Aorta (tissue), 5 donors: Measurements from ENCODE around the gene PPM1M. TPM values are rescaled to one million over a fixed set of nuclear protein-coding genes. Genes with fewer than 3 reads are reported as not detected.

Experiments used
- ATAC-seq: fragments of 200-7000 bp; cut with Tn5 transposase; one replicate; pipeline ENCODE4 v1.9.1; 2022; ENCODE audit warnings: moderate library complexity; ENCODE audit not compliant: low FRiP score
- DNase-seq, 2 donors: peaks; one replicate each; pipeline ENCODE4 v3.0.0-alpha.2; 2020
- H3K27ac ChIP-seq, 2 donors: one replicate each; pipeline ENCODE4 v1.5.1; 2013; ENCODE audit warnings: low read length in 2 of 2, mild to moderate bottlenecking in 2 of 2, moderate library complexity in 2 of 2, control low read depth in 1 of 2, inconsistent platforms in 1 of 2, low read depth in 1 of 2
- H3K27me3 ChIP-seq, 2 donors: one replicate each; pipeline ENCODE4 v1.6.1; 2013; ENCODE audit warnings: control low read depth in 1 of 2, low read length in 1 of 2, mild to moderate bottlenecking in 1 of 2, moderate library complexity in 1 of 2; ENCODE audit not compliant: insufficient read depth in 2 of 2, control insufficient read depth in 1 of 2
- H3K36me3 ChIP-seq, 2 donors: one replicate each; pipeline ENCODE4 v1.6.1; 2013; ENCODE audit warnings: control low read depth in 1 of 2, low read length in 1 of 2, mild to moderate bottlenecking in 1 of 2; ENCODE audit not compliant: insufficient read depth in 2 of 2, control insufficient read depth in 1 of 2
- H3K4me1 ChIP-seq, 2 donors: one replicate each; pipeline ENCODE4 v1.6.1; 2013; ENCODE audit warnings: low read length in 2 of 2, control low read depth in 1 of 2, mild to moderate bottlenecking in 1 of 2, moderate library complexity in 1 of 2; ENCODE audit not compliant: insufficient read depth in 2 of 2, control insufficient read depth in 1 of 2
- H3K4me3 ChIP-seq, 2 donors: one replicate each; pipeline ENCODE4 v1.5.1; 2013; ENCODE audit warnings: low read length in 2 of 2, control low read depth in 1 of 2, mild to moderate bottlenecking in 1 of 2
- H3K9me3 ChIP-seq: one replicate; pipeline ENCODE4 v1.6.1; 2013; ENCODE audit warnings: mild to moderate bottlenecking, low read length; ENCODE audit not compliant: control insufficient read depth
- WGBS, 2 donors: extraction: QIAGEN DNeasy Blood & Tissue Kit; methylation state at CpG; one replicate each; pipeline ENCODE4 v1.1.7; 2013; 5-methylcytosine and 5-hydroxymethylcytosine counted together
- intact Hi-C, 2 donors: fragments of 100-400 bp; cut with DNase I; formaldehyde crosslinking; loops; one replicate each; pipeline versions ENCODE4 v1.14.2 to v1.15.0; 2022
- polyA plus RNA-seq, 2 donors: library from polyadenylated mRNA; stranded (reverse); fragments of 200-250 nt; gene quantifications; one replicate each; pipeline ENCODE4 v1.2.3, GENCODE V29; 2013
- total RNA-seq, 2 donors: library from RNA; stranded (reverse); fragmentation: NEBNext Ultra II Directional; extraction: Animal tissue kit (Norgen Biotek cat#: 25700); gene quantifications; one replicate each; pipeline ENCODE4 v1.2.1, GENCODE V29; 2021
- donor health status: healthy with polysubstance abuse.
- donor health status: Bipolar disorder and iron deficiency.
- donor health status: DM: no; HTN: no; CAD: no.
- donor health status: DM: no; HTN: no; CAD: no.
- donor health status: DM: yes; HTN: yes; CAD: no.

The PPM1M gene
- total and polyA plus RNA-seq, 4 donors = 26.2 to 43.4 (median 30.2) TPM

GRCh38 chr3:52254608-52255007 is 9.0 kb downstream of the PPM1M start:
- ATAC-seq = no peak
- Histone ChIP-seq H3K27ac (no peak overlapping the region), H3K4me3 (no peak overlapping the region), H3K9me3 (no peaks in the 10 kb centered on the region), H3K27me3 (no peaks in the 10 kb centered on the region), H3K4me1 (no peaks in the 10 kb centered on the region), H3K36me3 (peaks cover 3 to 12% of the 10 kb centered on the region in 2 donors)
- no peak for DNase-seq
- intact Hi-C loops = no loop called here
- 74 to 77% methylated on average over 9 of the region's 9 CpGs for WGBS, 2 donors

GRCh38 chr3:52256159-52256558 is 10.6 kb downstream of the PPM1M start:
- DNase-seq (no peak), ATAC-seq (no peak)
- Histone ChIP-seq H3K4me3 (no peak overlapping the region), H3K36me3 (peaks cover 10 to 12% of the 10 kb centered on the region in 2 donors), H3K9me3 (no peaks in the 10 kb centered on the region), H3K4me1 (no peaks in the 10 kb centered on the region), H3K27me3 (no peaks in the 10 kb centered on the region), H3K27ac (no peak overlapping the region)
- WGBS, 2 donors = 89 to 91% methylated on average over 3 of the region's 3 CpGs
- intact Hi-C loops = no loop called here

DNA sequence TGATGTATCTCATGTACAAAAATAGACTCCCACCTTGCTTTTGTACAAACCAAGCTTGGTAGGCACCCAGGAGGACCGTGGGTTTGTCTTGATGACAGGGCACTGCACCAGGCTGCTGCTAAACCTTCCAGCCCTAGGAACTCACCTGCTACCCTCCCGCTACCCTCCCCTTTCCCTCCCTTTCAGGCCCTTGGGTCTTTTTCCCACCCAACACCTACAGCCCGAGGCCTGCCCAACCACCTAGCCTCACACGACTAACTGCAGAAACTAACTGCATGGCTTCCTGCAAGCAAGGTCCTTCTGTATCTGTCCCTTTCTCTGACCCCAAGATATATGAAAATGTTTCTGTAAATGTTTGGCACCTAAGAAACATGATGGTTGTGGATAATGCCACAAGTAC is 11.1 kb downstream of the PPM1M start:
- DNase-seq (no peak), ATAC-seq (no peak)
- Histone ChIP-seq H3K9me3 (no peaks in the 10 kb centered on the region), H3K36me3 (peaks cover 10 to 12% of the 10 kb centered on the region in 2 donors), H3K4me3 (no peak overlapping the region), H3K4me1 (no peaks in the 10 kb centered on the region), H3K27me3 (no peaks in the 10 kb centered on the region), H3K27ac (no peak overlapping the region)
- intact Hi-C loops = no loop called here
- WGBS, 2 donors = 67 to 83% methylated on average over 4 of the region's 4 CpGs

GRCh38 chr3:52257911-52258310 is 12.4 kb downstream of the PPM1M start:
- DNase-seq (no peak), ATAC-seq (no peak)
- Histone ChIP-seq H3K9me3 (no peaks in the 10 kb centered on the region), H3K27ac (no peak overlapping the region), H3K4me3 (no peak overlapping the region), H3K4me1 (no peaks in the 10 kb centered on the region), H3K27me3 (no peaks in the 10 kb centered on the region), H3K36me3 (peaks cover 10 to 15% of the 10 kb centered on the region in 2 donors)
- intact Hi-C loops = no loop called here
- 71 to 73% methylated on average over 4 of the region's 4 CpGs for WGBS, 2 donors

- H3K4me3 ChIP-seq = no peak overlapping the region
- ATAC-seq (no peak), DNase-seq (no peak)
- H3K27me3 ChIP-seq = no peaks in the 10 kb centered on the region
- 71 to 74% methylated on average over 1 of the region's 1 CpG for WGBS, 2 donors
- no peak overlapping the region for H3K27ac ChIP-seq
- H3K36me3 ChIP-seq = peaks cover 10 to 12% of the 10 kb centered on the region in 2 donors
- no peaks in the 10 kb centered on the region for H3K9me3 ChIP-seq
- intact Hi-C loops = no loop called here
- H3K4me1 ChIP-seq = no peaks in the 10 kb centered on the region
Measured at GRCh38 chr3:52259035-52259434, 13.5 kb downstream of the PPM1M start.

- H3K27me3 ChIP-seq = no peaks in the 10 kb centered on the region
- ATAC-seq (no peak), DNase-seq (no peak)
- intact Hi-C loops = no loop called here
- H3K36me3 ChIP-seq = peaks cover 10 to 12% of the 10 kb centered on the region in 2 donors
- no peak overlapping the region for H3K27ac ChIP-seq
- 83 to 88% methylated on average over 4 of the region's 4 CpGs for WGBS, 2 donors
- H3K9me3 ChIP-seq = no peaks in the 10 kb centered on the region
- no peaks in the 10 kb centered on the region for H3K4me1 ChIP-seq
- no peak overlapping the region for H3K4me3 ChIP-seq
Measured at GRCh38 chr3:52259448-52259847, 13.9 kb downstream of the PPM1M start.

GRCh38 chr3:52262447-52262846 is 16.9 kb downstream of the PPM1M start:
- H3K36me3 ChIP-seq = peaks cover 8 to 10% of the 10 kb centered on the region in 2 donors
- no peaks in the 10 kb centered on the region for H3K4me1 ChIP-seq
- H3K27me3 ChIP-seq = no peaks in the 10 kb centered on the region
- H3K27ac ChIP-seq = no peak overlapping the region
- intact Hi-C loops = no loop called here
- ATAC-seq (no peak), DNase-seq (no peak)
- H3K9me3 ChIP-seq = no peaks in the 10 kb centered on the region
- no peak overlapping the region for H3K4me3 ChIP-seq

GRCh38 chr3:52265387-52265786 is 19.8 kb downstream of the PPM1M start:
- Histone ChIP-seq H3K9me3 (no peaks in the 10 kb centered on the region), H3K36me3 (peaks cover 0 to 7% of the 10 kb centered on the region in 2 donors), H3K4me1 (peaks cover 0 to 3% of the 10 kb centered on the region in 2 donors), H3K4me3 (no peak overlapping the region), H3K27ac (no peak overlapping the region), H3K27me3 (no peaks in the 10 kb centered on the region)
- WGBS, 2 donors = 93% methylated on average over 6 of the region's 6 CpGs
- intact Hi-C loops = no loop called here
- ATAC-seq (no peak), DNase-seq (no peak)

DNA sequence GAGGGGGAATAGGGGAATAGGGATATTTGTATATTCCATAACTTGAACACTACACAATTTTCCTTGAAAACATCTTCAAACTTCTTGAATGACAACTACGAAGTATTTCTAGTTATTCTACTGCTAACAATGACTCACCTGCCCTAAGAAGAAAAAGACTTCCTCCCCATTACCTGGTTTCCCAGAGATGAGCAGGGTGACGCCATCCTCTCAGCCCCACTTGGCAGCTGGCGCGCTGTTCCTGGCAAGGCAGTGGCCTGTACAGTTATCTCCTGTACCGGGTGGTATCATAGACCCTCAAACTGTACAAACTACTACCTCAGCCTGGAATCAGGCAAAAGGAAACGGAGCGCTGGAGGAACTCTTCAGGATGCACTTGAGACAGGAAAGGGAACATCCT is 22.5 kb downstream of the PPM1M start:
- 87 to 88% methylated on average over 7 of the region's 7 CpGs for WGBS, 2 donors
- no peaks in the 10 kb centered on the region for H3K27me3 ChIP-seq
- no peak overlapping the region for H3K4me3 ChIP-seq
- H3K4me1 ChIP-seq = peaks cover 0 to 6% of the 10 kb centered on the region in 2 donors
- intact Hi-C loops = no loop called here
- no peaks in the 10 kb centered on the region for H3K9me3 ChIP-seq
- DNase-seq = no peak
- H3K27ac ChIP-seq = no peak overlapping the region
- H3K36me3 ChIP-seq = peaks cover 0 to 4% of the 10 kb centered on the region in 2 donors
- ATAC-seq = no peak
